GM12878 (cell line): ENCODE results near the gene ESRRG. TPM values are rescaled to one million over a fixed set of nuclear protein-coding genes. Genes with fewer than 3 reads are reported as not detected.

Source experiments
- ATAC-seq: fragments of 200-7000 bp; cut with Tn5 transposase; 3 replicates; pipeline ENCODE4 v1.9.1; 2020; ENCODE audit warnings: mild to moderate bottlenecking, moderate library complexity
- BruUV-seq: library from RNA; stranded (reverse); fragments of 400-500 nt; replicated peaks from 2 replicates; lab custom pipeline; 2021; lab: Mats Ljungman, UMichigan
- CTCF ChIA-PET: fragments of 300-600 bp; sonication (Branson Sonifier 250); formaldehyde crosslinking; extraction: SDS; loops from one replicate; lab custom pipeline; 2021; ENCODE audit warnings: inconsistent platforms; lab: Yijun Ruan, JAX
- POLR2A ChIA-PET: fragments of 350-600 bp; formaldehyde crosslinking; extraction: SDS; loops from one replicate; lab custom pipeline; 2021; ENCODE audit warnings: inconsistent platforms; lab: Charles Lee
- RAD21 ChIA-PET: fragments of 300-600 bp; sonication (Branson Sonifier 250); formaldehyde crosslinking; loops from one replicate; lab custom pipeline; 2023; ENCODE audit warnings: antibody characterized with exemption; ENCODE audit not compliant: unreplicated experiment; lab: Charles Lee
- SMC1A ChIA-PET: fragments of 300-600 bp; sonication (Branson Sonifier 250); formaldehyde crosslinking; loops from one replicate; lab custom pipeline; 2023; ENCODE audit not compliant: unreplicated experiment, uncharacterized antibody; lab: Charles Lee
- DNase-seq: peaks from one replicate; pipeline ENCODE4 v3.0.0-alpha.2; 2011; ENCODE audit warnings: low read depth, low spot score
- FAIRE-seq: peaks from 3 replicates; lab custom pipeline; 2011; peaks lifted over from hg19 to GRCh38; lab: Jason Lieb, UNC
- H2AFZ ChIP-seq: 2 replicates; pipeline ENCODE4 v1.6.0; 2011; ENCODE audit warnings: low read depth, low read length, control low read depth; ENCODE audit not compliant: control insufficient read depth
- H3K27ac ChIP-seq: 2 replicates; pipeline ENCODE4 v1.5.1; 2011; ENCODE audit warnings: control low read depth; ENCODE audit not compliant: control insufficient read depth, insufficient read depth
- H3K27me3 ChIP-seq, 2 experiments: replicated peaks in 1 of 2; 2 replicates each; pipeline versions ENCODE4 v1.6.0 to v1.6.1; 2011; ENCODE audit warnings: low read length in 1 of 2; ENCODE audit not compliant: control insufficient read depth in 2 of 2, insufficient read depth in 2 of 2
- H3K36me3 ChIP-seq, 2 experiments: 2 replicates each; pipeline ENCODE4 v1.5.1; 2011; ENCODE audit warnings: low read length in 1 of 2; ENCODE audit not compliant: control insufficient read depth in 2 of 2, insufficient read depth in 2 of 2
- H3K4me1 ChIP-seq: 2 replicates; pipeline ENCODE4 v1.6.1; 2011; ENCODE audit warnings: mild to moderate bottlenecking, low read length, moderate library complexity, mixed read lengths; ENCODE audit not compliant: control insufficient read depth, insufficient read depth
- H3K4me2 ChIP-seq: 2 replicates; pipeline ENCODE4 v1.6.0; 2011; ENCODE audit warnings: control low read depth; ENCODE audit not compliant: control insufficient read depth, insufficient read depth
- H3K4me3 ChIP-seq: fragments of 200-600 bp; sonication (generic); 2 replicates; pipeline ENCODE4 v1.5.1; 2016
- H3K79me2 ChIP-seq: 2 replicates; pipeline ENCODE4 v1.6.0; 2011; ENCODE audit warnings: low read length; ENCODE audit not compliant: control insufficient read depth, insufficient read depth
- H3K9ac ChIP-seq: 2 replicates; pipeline ENCODE4 v1.8.0; 2011; ENCODE audit warnings: low read length, control low read depth, mixed read lengths; ENCODE audit not compliant: control insufficient read depth, insufficient read depth
- H3K9me3 ChIP-seq: replicated peaks from 3 replicates; pipeline ENCODE4 v1.5.1; 2011; ENCODE audit warnings: mild to moderate bottlenecking, low read length; ENCODE audit not compliant: control insufficient read depth, insufficient read depth
- H4K20me1 ChIP-seq: 2 replicates; pipeline ENCODE4 v1.6.0; 2011; ENCODE audit not compliant: control insufficient read depth, insufficient read depth
- BHLHE40 ChIP-seq, 2 experiments: fragments of 450-650 bp in 1 of 2; IDR thresholded peaks; 2 replicates each; pipeline ENCODE4 v1.6.1; 2011 to 2017; ENCODE audit warnings: low read depth in 2 of 2, borderline replicate concordance in 1 of 2, improper control_type of control experiment in 1 of 2, low read length in 1 of 2, mild to moderate bottlenecking in 1 of 2
- JUND ChIP-seq: IDR thresholded peaks from 2 replicates; pipeline ENCODE4 v1.6.1; 2012; ENCODE audit warnings: low read depth, mild to moderate bottlenecking, low read length, improper control_type of control experiment, moderate library complexity
- SMAD1 ChIP-seq: fragments of 450-650 bp; IDR thresholded peaks from 2 replicates; pipeline ENCODE4 v1.6.1; 2018; ENCODE audit warnings: mild to moderate bottlenecking, low read depth; ENCODE audit not compliant: partially characterized antibody
- SMAD5 ChIP-seq: IDR thresholded peaks from 2 replicates; pipeline ENCODE4 v1.6.1; 2016; ENCODE audit warnings: antibody characterized with exemption, low read depth
- SPI1 ChIP-seq: IDR thresholded peaks from 2 replicates; pipeline ENCODE4 v1.6.1; 2011; ENCODE audit warnings: low read depth, mild to moderate bottlenecking, low read length, moderate library complexity, borderline replicate concordance; ENCODE audit not compliant: insufficient read depth
- SREBF2 ChIP-seq: IDR thresholded peaks from 2 replicates; pipeline ENCODE4 v1.6.1; 2012; ENCODE audit warnings: mild to moderate bottlenecking, low read length
- WGBS: methylation state at CpG from one replicate; pipeline ENCODE4 v1.1.6; 2016; ENCODE audit warnings: low lambda C conversion rate; ENCODE audit not compliant: insufficient replicate concordance, insufficient coverage; ENCODE audit errors: missing lambda C conversion rate; 5-methylcytosine and 5-hydroxymethylcytosine counted together
- in situ Hi-C: fragments of 300-500 bp; cut with MboI; formaldehyde crosslinking; loops from 9 replicates; pipeline ENCODE4 v1.14.3; 2018; ENCODE audit warnings: mixed read lengths
- intact Hi-C: fragments of 100-400 bp; cut with micrococcal nuclease; formaldehyde crosslinking; loops from one replicate; pipeline ENCODE4 v1.14.2; 2022; ENCODE audit not compliant: unreplicated experiment
- polyA plus RNA-seq, 11 experiments: library from polyadenylated mRNA; depleted of rRNA in 4 of 11; unstranded in 6 of 11; stranded (reverse) in 5 of 11; fragments of >200 nt; fragmentation: Nextera tagmentation in 4 of 11; fragmentation: Illumina TruSeq in 1 of 11; extraction: Ambion mirVana in 4 of 11; extraction: Trizol in 1 of 11; gene quantifications; 1 replicate in 1 of 11; 2 replicates in 10 of 11; pipeline versions ENCODE4 v1.2.1 to v1.2.3, GENCODE V29; 2011 to 2016; ENCODE audit warnings: inconsistent platforms in 2 of 11, missing spikeins in 2 of 11, low read depth in 1 of 11
- total RNA-seq, 4 experiments: library from RNA; depleted of rRNA in 3 of 4; stranded (reverse); fragments of >200 nt in 3 of 4; fragmentation: Illumina TruSeq in 1 of 4; extraction: Trizol in 1 of 4; gene quantifications; 2 replicates each; pipeline versions ENCODE4 v1.2.1 to v1.2.3, GENCODE V29; 2013 to 2021

The ESRRG gene
- total and polyA plus RNA-seq, 10 of the 15 experiments (the other 5 are each of a cell fraction or from before 2014, with no cell fraction given): 0.03 TPM; not detected in 9

- H3K27ac ChIP-seq: no peak overlapping the region
- DNase-seq: no peak
- H3K9ac ChIP-seq: no peak overlapping the region
- no peak overlapping the region for H3K4me3 ChIP-seq
- H3K79me2 ChIP-seq: no peaks in the 10 kb centered on the region
- no TSS peak for BruUV-seq
- peaks cover 13% of the 10 kb centered on the region for H3K4me1 ChIP-seq
- intact Hi-C loops: no loop called here
- H3K4me2 ChIP-seq: no peak overlapping the region
- ChIA-PET RAD21 (no interaction called here), SMC1A (interaction anchor here (1.2 to 1.5 kb wide), 2 partner anchors 10 to 11 kb away, joined by 3 to 4 read pairs; no protein-coding TSS in a partner anchor), POLR2A (no interaction called here), CTCF (no interaction called here)
- no peak for ATAC-seq
- H4K20me1 ChIP-seq: no peaks in the 10 kb centered on the region
- no peak overlapping the region for H2AFZ ChIP-seq
- H3K36me3 ChIP-seq: no peaks in the 10 kb centered on the region
- in situ Hi-C loops: no loop called here
- 74% methylated on average over 9 of the region's 9 CpGs for WGBS
- FAIRE-seq: no peak
- no peaks in the 10 kb centered on the region for H3K9me3 ChIP-seq
- no peaks in the 10 kb centered on the region for H3K27me3 ChIP-seq
- TF ChIP-seq SREBF2 (no peak), SMAD5 (no peak), SMAD1 (no peak), JUND (no peak), BHLHE40 (IDR thresholded peaks at IDR 0.05; ENCODE audit: borderline replicate concordance in 1 of 2, low read depth in 2 of 2, low read length in 1 of 2) (no peak), SPI1 (no peak)
These were observed 190.9 kb downstream of the ESRRG start for GRCh38 chr1:216532251-216532798.
